Thoracic aorta (tissue), 2 donors: Measurements from ENCODE around the gene NEGR1. TPM values are rescaled to one million over a fixed set of nuclear protein-coding genes. Genes with fewer than 3 reads are reported as not detected.

ENCODE experiments used
- ATAC-seq: fragments of 150-250 bp; one replicate; pipeline ENCODE4 v1.8.0; 2017; ENCODE audit warnings: low read depth; ENCODE audit not compliant: insufficient number of reproducible peaks, low FRiP score
- DNase-seq: peaks from one replicate; pipeline ENCODE4 v3.0.0-alpha.2; 2020; ENCODE audit warnings: low spot score
- H3K27ac ChIP-seq, 2 donors: fragments of 200-600 bp; sonication (generic); 1 replicate in 1 of 2; 2 replicates in 1 of 2; pipeline ENCODE4 v1.5.1; 2016; ENCODE audit warnings: mild to moderate bottlenecking in 2 of 2, moderate library complexity in 2 of 2
- H3K27me3 ChIP-seq: fragments of 200-600 bp; sonication (generic); replicated peaks from 2 replicates; pipeline ENCODE4 v1.6.0; 2016; ENCODE audit warnings: mild to moderate bottlenecking; ENCODE audit not compliant: insufficient read depth
- H3K36me3 ChIP-seq: fragments of 200-600 bp; sonication (generic); one replicate; pipeline ENCODE4 v1.5.1; 2016
- H3K4me1 ChIP-seq, 2 donors: fragments of 200-600 bp; sonication (generic); 1 replicate in 1 of 2; 2 replicates in 1 of 2; pipeline versions ENCODE4 v1.5.1 to v1.6.0; 2016; ENCODE audit warnings: low read depth in 2 of 2, mild to moderate bottlenecking in 1 of 2; ENCODE audit not compliant: control insufficient read depth in 1 of 2
- H3K4me3 ChIP-seq: fragments of 200-600 bp; sonication (generic); 2 replicates; pipeline ENCODE4 v1.5.1; 2016; ENCODE audit warnings: mild to moderate bottlenecking
- H3K9me3 ChIP-seq: fragments of 200-600 bp; sonication (generic); 2 replicates; pipeline ENCODE4 v1.5.1; 2016
- total RNA-seq, 2 donors: library from RNA; depleted of rRNA; stranded (reverse); fragments of >200 nt; gene quantifications; one replicate each; pipeline versions ENCODE4 v1.1.0 to v1.2.3, GENCODE V29; 2016
- TF ChIP-seq, protein P1 (sequence below): fragments of 200-600 bp; sonication (generic); IDR thresholded peaks from one replicate; pipeline ENCODE4 v1.5.1; 2019; ENCODE audit warnings: antibody characterized with exemption

The NEGR1 gene
- 10 to 100 TPM; 10.4 to 14.4 TPM for total RNA-seq

DNA sequence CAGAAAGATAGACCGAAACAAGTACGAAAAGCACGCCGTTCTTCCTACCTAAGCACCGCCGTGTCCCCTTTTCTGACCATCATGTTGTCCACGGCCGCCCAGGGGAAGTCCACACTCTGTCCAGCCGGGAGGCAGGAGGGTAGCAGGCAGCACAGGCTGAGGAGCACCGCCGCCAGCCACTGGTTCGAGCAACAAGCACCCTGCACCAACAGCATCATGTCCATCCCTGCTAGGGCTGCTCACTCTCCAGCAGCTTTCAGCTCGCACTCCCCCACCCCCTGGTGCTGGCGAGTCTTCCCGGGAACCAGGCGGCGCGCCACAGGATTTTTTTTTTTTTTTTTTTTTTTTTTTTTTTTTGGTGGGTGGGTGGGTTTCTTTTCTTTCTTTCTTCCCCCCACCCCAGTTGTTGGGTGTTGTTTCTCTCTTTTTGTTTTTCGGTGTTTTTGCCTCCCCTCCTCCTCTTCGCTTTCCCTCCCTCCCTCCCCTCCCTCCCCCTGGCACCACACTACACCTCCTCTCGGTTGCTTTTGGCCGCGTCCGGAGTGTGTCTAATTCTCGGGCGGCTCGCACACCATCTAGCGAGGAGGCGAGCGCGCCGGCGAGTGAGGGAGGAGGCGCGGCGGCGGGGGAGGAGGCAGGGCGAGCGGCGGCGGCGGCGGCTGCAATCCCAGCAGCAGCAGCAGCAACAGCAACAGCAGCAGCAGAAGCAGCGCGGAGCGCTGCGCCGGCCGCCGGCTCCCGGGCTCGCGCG is at the start of gene NEGR1:
NEGR1 (minus strand) TSS at position 269 of the 751 bp plus-strand sequence.
- Histone ChIP-seq H3K27me3 (no peaks in the 10 kb centered on the region), H3K36me3 (no peaks in the 10 kb centered on the region), H3K27ac (peak within 1 kb of the TSS; percentile 82 to 83), H3K4me1 (peaks cover 0 to 24% of the 10 kb centered on the region in 2 donors), H3K9me3 (no peaks in the 10 kb centered on the region), H3K4me3 (peak within 1 kb of the TSS; percentile 77)
- DNase-seq: peak; percentile 73
- TF ChIP-seq, protein P1, sequence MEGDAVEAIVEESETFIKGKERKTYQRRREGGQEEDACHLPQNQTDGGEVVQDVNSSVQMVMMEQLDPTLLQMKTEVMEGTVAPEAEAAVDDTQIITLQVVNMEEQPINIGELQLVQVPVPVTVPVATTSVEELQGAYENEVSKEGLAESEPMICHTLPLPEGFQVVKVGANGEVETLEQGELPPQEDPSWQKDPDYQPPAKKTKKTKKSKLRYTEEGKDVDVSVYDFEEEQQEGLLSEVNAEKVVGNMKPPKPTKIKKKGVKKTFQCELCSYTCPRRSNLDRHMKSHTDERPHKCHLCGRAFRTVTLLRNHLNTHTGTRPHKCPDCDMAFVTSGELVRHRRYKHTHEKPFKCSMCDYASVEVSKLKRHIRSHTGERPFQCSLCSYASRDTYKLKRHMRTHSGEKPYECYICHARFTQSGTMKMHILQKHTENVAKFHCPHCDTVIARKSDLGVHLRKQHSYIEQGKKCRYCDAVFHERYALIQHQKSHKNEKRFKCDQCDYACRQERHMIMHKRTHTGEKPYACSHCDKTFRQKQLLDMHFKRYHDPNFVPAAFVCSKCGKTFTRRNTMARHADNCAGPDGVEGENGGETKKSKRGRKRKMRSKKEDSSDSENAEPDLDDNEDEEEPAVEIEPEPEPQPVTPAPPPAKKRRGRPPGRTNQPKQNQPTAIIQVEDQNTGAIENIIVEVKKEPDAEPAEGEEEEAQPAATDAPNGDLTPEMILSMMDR: peak; percentile 35
- peak; percentile 77 for ATAC-seq

DNA sequence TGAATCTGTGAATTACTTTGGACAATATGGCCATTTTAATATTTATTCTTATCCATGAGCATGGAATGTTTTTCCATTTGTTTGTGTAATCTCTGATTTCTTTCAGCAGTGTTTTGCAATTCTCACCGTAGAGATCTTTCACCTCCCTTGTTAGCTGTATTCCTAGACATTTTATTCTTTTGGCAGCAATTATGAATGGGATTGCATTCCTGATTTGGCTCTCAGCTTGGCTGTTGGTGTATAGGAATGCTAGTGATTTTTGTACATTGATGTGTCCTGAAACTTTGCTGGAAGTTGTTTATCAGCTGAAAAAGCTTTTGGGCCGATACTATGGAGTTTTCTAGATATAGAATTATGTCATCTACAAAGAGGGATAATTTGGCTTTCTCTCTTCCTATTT is 44.2 kb upstream of the NEGR1 start:
- no peak overlapping the region for H3K4me3 ChIP-seq
- no peaks in the 10 kb centered on the region for H3K27me3 ChIP-seq
- H3K9me3 ChIP-seq: no peaks in the 10 kb centered on the region
- H3K27ac ChIP-seq: no peak overlapping the region
- ATAC-seq (no peak), DNase-seq (no peak)
- TF ChIP-seq, protein P1: no peak
- H3K36me3 ChIP-seq: no peaks in the 10 kb centered on the region
- H3K4me1 ChIP-seq: no peaks in the 10 kb centered on the region

DNA sequence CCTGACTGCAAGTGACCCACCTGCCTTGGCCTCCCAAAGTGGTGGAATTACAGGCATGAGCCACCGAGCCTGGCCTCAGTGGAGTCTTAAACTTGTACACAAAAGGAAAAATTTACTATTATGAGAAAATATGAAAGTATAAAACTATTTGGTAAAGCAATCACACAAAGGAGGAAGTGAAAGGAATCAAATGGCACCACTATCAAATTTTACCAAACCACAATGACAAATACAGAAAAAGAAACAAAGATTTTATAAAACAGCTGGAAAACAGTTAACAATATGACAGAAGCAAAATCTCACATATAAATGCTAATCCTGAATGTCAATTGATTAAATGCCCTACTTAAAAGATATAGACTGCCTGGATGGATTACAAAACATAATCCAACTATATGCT is 42.1 kb upstream of the NEGR1 start:
- H3K27ac ChIP-seq: no peak overlapping the region
- TF ChIP-seq, protein P1: no peak
- ATAC-seq (no peak), DNase-seq (no peak)
- no peaks in the 10 kb centered on the region for H3K27me3 ChIP-seq
- no peaks in the 10 kb centered on the region for H3K9me3 ChIP-seq
- H3K4me1 ChIP-seq: no peaks in the 10 kb centered on the region
- H3K4me3 ChIP-seq: no peak overlapping the region
- no peaks in the 10 kb centered on the region for H3K36me3 ChIP-seq

DNA sequence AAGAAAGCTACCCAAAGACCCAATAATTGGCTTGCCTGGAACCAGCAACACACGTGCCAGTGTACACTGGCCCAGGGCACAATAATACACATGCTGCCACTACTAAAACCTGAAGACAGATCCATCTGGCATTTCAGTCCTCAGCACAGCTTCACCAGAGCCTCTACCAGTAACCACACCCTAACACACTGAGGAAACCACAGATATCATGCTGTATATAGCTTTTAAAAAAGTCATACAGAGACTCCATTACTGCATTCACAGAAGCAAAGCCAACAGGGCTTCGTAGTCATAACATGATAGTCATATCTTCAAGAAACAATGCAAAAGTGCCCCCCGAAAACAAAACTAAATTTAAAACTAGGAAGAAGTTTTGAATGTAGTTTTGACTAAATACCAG is 40.6 kb upstream of the NEGR1 start:
- Histone ChIP-seq H3K27ac (no peak overlapping the region), H3K4me1 (no peaks in the 10 kb centered on the region), H3K9me3 (no peaks in the 10 kb centered on the region), H3K4me3 (no peak overlapping the region), H3K36me3 (no peaks in the 10 kb centered on the region), H3K27me3 (no peaks in the 10 kb centered on the region)
- TF ChIP-seq, protein P1: no peak
- ATAC-seq (no peak), DNase-seq (no peak)

DNA sequence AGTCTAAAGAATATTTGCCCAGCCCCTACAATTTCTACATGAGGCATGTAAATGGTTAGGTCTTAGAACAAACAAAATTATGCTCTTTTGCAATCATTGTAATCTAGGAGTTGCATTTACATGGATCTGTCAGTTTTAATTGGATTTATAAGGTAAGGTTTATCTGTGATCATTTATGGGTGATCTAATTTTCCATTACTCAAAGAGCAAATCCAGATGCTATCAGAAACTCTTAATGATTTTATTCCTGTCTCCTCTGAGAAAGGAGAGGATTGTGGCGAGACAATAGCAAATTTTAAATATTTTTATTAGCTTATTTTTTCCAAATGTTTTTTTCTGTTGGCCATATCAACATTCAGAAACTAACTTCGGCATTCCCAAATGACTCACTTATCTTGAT is 14.2 kb upstream of the NEGR1 start:
- ATAC-seq (no peak), DNase-seq (no peak)
- Histone ChIP-seq H3K9me3 (no peaks in the 10 kb centered on the region), H3K4me3 (no peak overlapping the region), H3K36me3 (no peaks in the 10 kb centered on the region), H3K27ac (no peak overlapping the region), H3K4me1 (no peaks in the 10 kb centered on the region), H3K27me3 (no peaks in the 10 kb centered on the region)
- TF ChIP-seq, protein P1: no peak
